MCF 10A (cell line): ENCODE measurements around the gene PYGO1. TPM values are rescaled to one million over a fixed set of nuclear protein-coding genes. Genes with fewer than 3 reads are reported as not detected.
"Not testable (repeated sequence)": the region's sequence is repeated elsewhere in the genome, so short reads cannot be mapped to it uniquely, and the experiment has no call there.

Experiments used
- BruUV-seq: library from RNA; stranded (reverse); fragments of 400-500 nt; replicated peaks from 2 replicates; lab custom pipeline; 2021; lab: Mats Ljungman, UMichigan
- CTCF ChIA-PET: fragments of 300-600 bp; sonication (Branson Sonifier 250); formaldehyde crosslinking; extraction: SDS; loops from one replicate; lab custom pipeline; 2021; ENCODE audit warnings: antibody characterized with exemption, inconsistent platforms; lab: Yijun Ruan, JAX
- POLR2A ChIA-PET: fragments of 300-600, 350-650 bp; sonication (Branson Sonifier 250); formaldehyde crosslinking; extraction: SDS; loops from one replicate; lab custom pipeline; 2020; ENCODE audit warnings: antibody characterized with exemption, inconsistent platforms; lab: Yijun Ruan, JAX
- DNase-seq: peaks from one replicate; pipeline ENCODE4 v3.0.0-alpha.2; 2018; ENCODE audit not compliant: unreplicated experiment
- H3K27ac Mint-ChIP-seq: one replicate; pipeline ENCODE4 v1.8.0; 2022; ENCODE audit warnings: mild to moderate bottlenecking, low read depth, mixed read lengths; ENCODE audit not compliant: unreplicated experiment
- H3K27me3 Mint-ChIP-seq: one replicate; pipeline ENCODE4 v1.8.0; 2022; ENCODE audit warnings: mixed read lengths; ENCODE audit not compliant: insufficient read depth, unreplicated experiment
- H3K36me3 Mint-ChIP-seq: one replicate; pipeline ENCODE4 v1.8.0; 2022; ENCODE audit warnings: mild to moderate bottlenecking, moderate library complexity, mixed read lengths; ENCODE audit not compliant: insufficient read depth, unreplicated experiment
- H3K4me1 Mint-ChIP-seq: one replicate; pipeline ENCODE4 v1.8.0; 2022; ENCODE audit warnings: mixed read lengths; ENCODE audit not compliant: insufficient read depth, unreplicated experiment
- H3K4me3 Mint-ChIP-seq: one replicate; pipeline ENCODE4 v1.8.0; 2022; ENCODE audit warnings: mild to moderate bottlenecking, moderate library complexity, mixed read lengths; ENCODE audit not compliant: unreplicated experiment
- H3K9me3 Mint-ChIP-seq: one replicate; pipeline ENCODE4 v1.8.0; 2022; ENCODE audit warnings: mixed read lengths; ENCODE audit not compliant: unreplicated experiment
- CTCF ChIP-seq: fragments of 200-600 bp; IDR thresholded peaks from one replicate; pipeline ENCODE4 v1.8.0; 2022; ENCODE audit warnings: antibody characterized with exemption, mild to moderate bottlenecking; ENCODE audit not compliant: unreplicated experiment
- intact Hi-C: fragments of 100-400 bp; cut with micrococcal nuclease; formaldehyde crosslinking; loops from 2 replicates; pipeline ENCODE4 v1.14.1; 2022
- total RNA-seq: library from RNA; stranded (reverse); gene quantifications from 2 replicates; pipeline ENCODE4 v1.2.3, GENCODE V29; 2022

PYGO1 gene
- total RNA-seq, 1 experiment from 2014 or later: 3.9 TPM

- Mint-ChIP-seq H3K36me3 (no peaks in the 10 kb centered on the region), H3K4me1 (no peaks in the 10 kb centered on the region), H3K27me3 (no peaks in the 10 kb centered on the region), H3K4me3 (no peak overlapping the region), H3K27ac (no peak overlapping the region), H3K9me3 (no peaks in the 10 kb centered on the region)
- no peak for TF ChIP-seq CTCF
- ChIA-PET POLR2A (no interaction called here), CTCF (interaction anchor here (1.2 kb wide), 1 partner anchor 16 kb away, joined by 3 read pairs; no protein-coding TSS in a partner anchor)
- no peak for DNase-seq
- intact Hi-C loops: no loop called here
- BruUV-seq: no TSS peak
These were observed 80.6 kb downstream of the PYGO1 start for GRCh38 chr15:55507567-55507966.

- CTCF ChIA-PET: interaction anchor here (0.5 to 1.0 kb wide), 4 partner anchors 10 to 32 kb away, joined by 3 to 5 read pairs (median 4); no protein-coding TSS in a partner anchor
- H3K27ac Mint-ChIP-seq, DNase-seq, H3K4me1 Mint-ChIP-seq, H3K9me3 Mint-ChIP-seq, H3K36me3 Mint-ChIP-seq, BruUV-seq, H3K27me3 Mint-ChIP-seq, H3K4me3 Mint-ChIP-seq, intact Hi-C loops: not testable (repeated sequence)
- POLR2A ChIA-PET: interaction anchor here (0.8 kb wide), 1 partner anchor 11 kb away, joined by 3 read pairs; no protein-coding TSS in a partner anchor
These were observed 82.7 kb downstream of the PYGO1 start for GRCh38 chr15:55505407-55505806.

- Mint-ChIP-seq H3K27me3 (no peaks in the 10 kb centered on the region), H3K4me3 (peak overlapping the region; percentile 85), H3K4me1 (no peaks in the 10 kb centered on the region), H3K9me3 (no peaks in the 10 kb centered on the region), H3K27ac (no peak overlapping the region), H3K36me3 (no peaks in the 10 kb centered on the region)
- POLR2A ChIA-PET: interaction anchor here (1.2 kb wide), 1 partner anchor 31 kb away, joined by 3 read pairs; no protein-coding TSS in a partner anchor
- BruUV-seq: no TSS peak
- CTCF ChIA-PET: interaction anchor here (0.5 kb wide), 1 partner anchor 484 kb away, joined by 3 read pairs; no protein-coding TSS in a partner anchor
- no peak for DNase-seq
- intact Hi-C loops: no loop called here
- TF ChIP-seq CTCF: no peak
These were observed 89.0 kb downstream of the PYGO1 start for GRCh38 chr15:55499151-55499550.

- Mint-ChIP-seq H3K27ac (peak overlapping the region; percentile 61), H3K4me3 (peak overlapping the region; percentile 85)
- peak; percentile 81 for DNase-seq
- H3K36me3 Mint-ChIP-seq, BruUV-seq, H3K4me1 Mint-ChIP-seq, H3K27me3 Mint-ChIP-seq, H3K9me3 Mint-ChIP-seq, intact Hi-C loops, CTCF ChIA-PET: not testable (repeated sequence)
- POLR2A ChIA-PET: interaction anchor here (0.5 to 1.2 kb wide), 6 partner anchors 9 to 179 kb away, joined by 3 to 4 read pairs (median 3); partner anchors contain the start of genes PIGB and PIGBOS1
These were observed 89.8 kb downstream of the PYGO1 start for GRCh38 chr15:55498109-55498938.

GRCh38 chr15:55496716-55497115 lies 91.4 kb downstream of the PYGO1 start:
- Mint-ChIP-seq H3K27ac (no peak overlapping the region), H3K27me3 (no peaks in the 10 kb centered on the region), H3K4me1 (no peaks in the 10 kb centered on the region), H3K4me3 (no peak overlapping the region), H3K36me3 (peaks cover 9% of the 10 kb centered on the region), H3K9me3 (no peaks in the 10 kb centered on the region)
- no TSS peak for BruUV-seq
- no peak for DNase-seq
- ChIA-PET POLR2A (interaction anchor here (1.6 kb wide), 1 partner anchor 178 kb away, joined by 4 read pairs; the partner anchor contains the start of genes PIGB and PIGBOS1), CTCF (interaction anchor here (0.6 to 2.2 kb wide), 2 partner anchors 57 to 279 kb away, joined by 3 to 11 read pairs; no protein-coding TSS in a partner anchor)
- intact Hi-C loops: no loop called here
- no peak for TF ChIP-seq CTCF
